Measurements from ENCODE around the gene BOLA3.
"Not testable (repeated sequence)": the region's sequence is repeated elsewhere in the genome, so short reads cannot be mapped to it uniquely, and the experiment has no call there.

BOLA3 gene

DNA sequence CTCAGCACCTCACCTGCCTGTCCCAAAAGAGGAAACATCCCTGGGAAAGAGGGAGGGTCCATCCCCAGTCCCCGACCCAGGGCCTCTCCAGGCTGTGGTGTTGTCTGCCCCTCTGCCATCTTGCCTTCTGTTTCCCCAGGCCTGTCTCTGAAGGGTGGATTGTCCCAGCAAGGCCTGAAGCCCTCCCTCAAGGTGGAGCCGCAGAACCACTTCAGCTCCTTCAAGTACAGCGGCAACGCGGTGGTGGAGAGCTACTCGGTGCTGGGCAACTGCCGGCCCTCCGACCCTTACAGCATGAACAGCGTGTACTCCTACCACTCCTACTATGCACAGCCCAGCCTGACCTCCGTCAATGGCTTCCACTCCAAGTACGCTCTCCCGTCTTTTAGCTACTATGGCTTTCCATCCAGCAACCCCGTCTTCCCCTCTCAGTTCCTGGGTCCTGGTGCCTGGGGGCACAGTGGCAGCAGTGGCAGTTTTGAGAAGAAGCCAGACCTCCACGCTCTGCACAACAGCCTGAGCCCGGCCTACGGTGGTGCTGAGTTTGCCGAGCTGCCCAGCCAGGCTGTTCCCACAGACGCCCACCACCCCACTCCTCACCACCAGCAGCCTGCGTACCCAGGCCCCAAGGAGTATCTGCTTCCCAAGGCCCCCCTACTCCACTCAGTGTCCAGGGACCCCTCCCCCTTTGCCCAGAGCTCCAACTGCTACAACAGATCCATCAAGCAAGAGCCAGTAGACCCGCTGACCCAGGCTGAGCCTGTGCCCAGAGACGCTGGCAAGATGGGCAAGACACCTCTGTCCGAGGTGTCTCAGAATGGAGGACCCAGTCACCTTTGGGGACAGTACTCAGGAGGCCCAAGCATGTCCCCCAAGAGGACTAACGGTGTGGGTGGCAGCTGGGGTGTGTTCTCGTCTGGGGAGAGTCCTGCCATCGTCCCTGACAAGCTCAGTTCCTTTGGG, 47.2 kb downstream of the BOLA3 start:
- no peaks in the 10 kb centered on the region for H3K27me3 Mint-ChIP-seq
- no peaks in the 10 kb centered on the region for H3K9me3 Mint-ChIP-seq (ENCODE audit: low read depth)
- no peaks in the 10 kb centered on the region for H3K4me1 Mint-ChIP-seq (ENCODE audit: low read depth)
- H3K27ac Mint-ChIP-seq, result no peak overlapping the region
- peaks cover 3% of the 10 kb centered on the region for H3K36me3 Mint-ChIP-seq
- H3K4me3 Mint-ChIP-seq, result no peak overlapping the region

DNA sequence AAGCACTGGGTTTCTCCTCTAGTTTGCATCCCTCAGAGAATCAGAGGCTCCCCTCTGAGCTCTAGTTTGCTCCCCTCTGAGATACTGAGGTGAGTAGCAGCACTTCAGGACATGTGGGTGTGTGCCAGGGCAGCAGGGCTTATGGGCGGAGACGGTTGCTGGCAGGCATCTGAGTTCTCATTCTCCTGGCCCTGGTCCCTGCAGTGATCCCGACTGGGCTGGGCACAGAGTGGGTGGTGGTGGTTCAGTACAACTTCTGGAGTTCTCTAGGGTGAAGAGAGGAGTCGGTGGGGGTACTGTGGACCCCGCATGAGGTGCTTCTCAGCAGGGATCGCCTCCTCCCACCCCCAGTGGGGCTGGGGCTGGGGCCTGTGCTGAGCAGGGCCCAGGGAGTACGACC, 47.9 kb downstream of the BOLA3 start:
- Mint-ChIP-seq H3K4me1 (ENCODE audit: low read depth) (no peaks in the 10 kb centered on the region), H3K9me3 (ENCODE audit: low read depth) (no peaks in the 10 kb centered on the region), H3K36me3 (peaks cover 3% of the 10 kb centered on the region), H3K27ac (no peak overlapping the region), H3K4me3 (no peak overlapping the region), H3K27me3 (no peaks in the 10 kb centered on the region)

DNA sequence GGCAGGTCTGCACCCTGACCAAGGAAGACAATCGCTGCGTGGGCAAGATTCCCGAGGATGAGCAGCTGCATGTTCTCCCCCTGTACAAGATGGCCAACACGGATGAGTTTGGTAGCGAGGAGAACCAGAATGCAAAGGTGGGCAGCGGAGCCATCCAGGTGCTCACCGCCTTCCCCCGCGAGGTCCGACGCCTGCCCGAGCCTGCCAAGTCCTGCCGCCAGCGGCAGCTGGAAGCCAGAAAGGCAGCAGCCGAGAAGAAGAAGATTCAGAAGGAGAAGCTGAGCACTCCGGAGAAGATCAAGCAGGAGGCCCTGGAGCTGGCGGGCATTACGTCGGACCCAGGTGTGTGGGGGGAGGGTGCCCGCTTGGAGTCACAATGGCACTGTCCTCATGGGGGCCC, 48.4 kb downstream of the BOLA3 start:
- Mint-ChIP-seq H3K27ac (no peak overlapping the region), H3K9me3 (ENCODE audit: low read depth) (no peaks in the 10 kb centered on the region), H3K36me3 (peaks cover 3% of the 10 kb centered on the region), H3K4me1 (ENCODE audit: low read depth) (no peaks in the 10 kb centered on the region), H3K4me3 (no peak overlapping the region), H3K27me3 (no peaks in the 10 kb centered on the region)

DNA sequence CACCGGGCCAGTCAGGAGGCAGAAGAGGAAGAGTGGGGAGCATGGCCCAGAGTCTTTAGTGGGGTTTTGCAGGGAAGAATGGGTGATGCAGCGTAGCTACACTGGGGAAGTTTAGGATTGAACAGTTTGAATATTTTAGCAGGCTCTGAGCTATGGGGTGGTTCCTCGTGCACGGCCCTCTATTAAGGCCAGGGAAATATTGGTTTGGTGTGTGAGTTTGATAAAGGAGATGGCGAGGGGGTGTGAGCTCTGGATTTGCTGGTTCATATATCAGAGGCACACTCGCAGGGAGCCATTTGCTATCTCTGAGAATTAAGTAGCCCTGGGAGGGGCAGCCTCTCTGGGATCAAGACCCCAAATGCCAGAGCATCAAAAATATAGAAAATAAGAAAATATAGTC, 50.1 kb downstream of the BOLA3 start:
- H3K4me3 Mint-ChIP-seq, result no peak overlapping the region

DNA sequence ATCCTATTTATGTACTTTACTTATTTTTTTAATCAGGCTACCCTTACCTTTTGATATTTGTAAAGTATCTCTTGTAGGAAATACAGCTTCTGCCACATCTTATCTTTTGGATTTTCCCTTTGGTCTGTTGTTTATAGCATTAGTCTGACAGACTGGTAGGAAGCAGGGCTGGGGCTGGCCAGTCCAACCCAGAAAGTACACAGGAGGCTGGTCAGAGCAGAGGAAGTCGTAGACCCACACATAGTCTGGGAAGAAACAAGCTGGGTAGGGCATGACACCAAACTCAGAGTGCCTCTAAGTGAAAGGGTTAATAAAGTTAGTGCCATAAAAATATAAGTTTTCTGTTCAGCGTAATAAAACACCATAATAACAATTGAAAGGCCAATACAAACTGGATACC, 51.7 kb downstream of the BOLA3 start:
- H3K36me3 Mint-ChIP-seq, result peaks cover 7% of the 10 kb centered on the region
- H3K4me1 Mint-ChIP-seq (ENCODE audit: low read depth), result no peaks in the 10 kb centered on the region
- no peak overlapping the region for H3K4me3 Mint-ChIP-seq
- H3K27me3 Mint-ChIP-seq, result no peaks in the 10 kb centered on the region
- H3K27ac Mint-ChIP-seq, result peak overlapping the region; percentile 50
- H3K9me3 Mint-ChIP-seq (ENCODE audit: low read depth), result no peaks in the 10 kb centered on the region

More for the DNA sequence above, 50.1 kb downstream of the BOLA3 start:
- Mint-ChIP-seq H3K27ac (no peak overlapping the region), H3K4me1 (ENCODE audit: low read depth) (no peaks in the 10 kb centered on the region), H3K36me3 (peaks cover 7% of the 10 kb centered on the region), H3K27me3 (no peaks in the 10 kb centered on the region), H3K9me3 (ENCODE audit: low read depth) (no peaks in the 10 kb centered on the region)

DNA sequence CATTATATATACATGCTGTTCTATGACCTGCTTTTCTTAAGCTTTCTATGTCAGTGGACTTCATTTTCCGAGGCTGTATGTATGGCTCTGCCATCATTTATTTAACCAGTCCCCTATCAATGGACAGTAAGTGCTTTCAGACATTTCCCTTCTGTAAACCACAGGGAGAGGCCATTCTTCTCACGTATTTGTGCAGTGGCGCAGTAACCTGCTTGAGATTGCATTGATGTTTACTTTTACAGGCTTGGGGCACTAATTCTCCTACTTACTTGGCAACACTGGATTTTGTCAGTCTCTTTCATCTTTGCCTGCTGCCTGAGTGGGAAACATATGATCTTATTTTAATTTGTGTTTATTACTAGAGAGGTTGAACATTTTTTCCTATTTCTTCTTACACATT, 52.1 kb downstream of the BOLA3 start:
- Mint-ChIP-seq H3K9me3 (ENCODE audit: low read depth) (no peaks in the 10 kb centered on the region), H3K36me3 (peaks cover 7% of the 10 kb centered on the region), H3K4me1 (ENCODE audit: low read depth) (no peaks in the 10 kb centered on the region), H3K27me3 (no peaks in the 10 kb centered on the region), H3K4me3 (no peak overlapping the region), H3K27ac (peak overlapping the region; percentile 50)

DNA sequence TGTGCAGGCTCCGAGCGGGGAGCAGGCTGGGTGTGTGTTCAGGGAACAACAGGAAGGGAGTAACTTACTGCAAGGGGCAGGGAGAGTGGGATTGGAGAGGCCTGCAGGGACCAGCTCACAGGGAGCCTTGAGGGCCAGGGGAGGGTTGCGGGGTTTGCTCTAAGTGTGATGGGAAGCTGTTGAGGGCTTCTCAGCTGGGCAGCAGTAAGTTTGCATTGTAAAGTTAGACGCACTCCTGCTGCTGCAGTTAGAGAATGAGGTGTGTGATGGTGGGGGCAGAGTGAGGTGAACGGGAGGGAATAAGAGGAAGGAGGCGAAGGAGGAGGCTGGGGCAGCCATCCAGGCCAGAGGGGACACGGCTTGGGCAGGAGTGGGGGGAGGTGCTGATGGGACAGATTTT, 53.4 kb downstream of the BOLA3 start:
- Mint-ChIP-seq H3K27me3 (no peaks in the 10 kb centered on the region), H3K4me3 (no peak overlapping the region), H3K4me1 (ENCODE audit: low read depth) (no peaks in the 10 kb centered on the region), H3K27ac (peak overlapping the region; percentile 46), H3K9me3 (ENCODE audit: low read depth) (no peaks in the 10 kb centered on the region), H3K36me3 (peaks cover 7% of the 10 kb centered on the region)

DNA sequence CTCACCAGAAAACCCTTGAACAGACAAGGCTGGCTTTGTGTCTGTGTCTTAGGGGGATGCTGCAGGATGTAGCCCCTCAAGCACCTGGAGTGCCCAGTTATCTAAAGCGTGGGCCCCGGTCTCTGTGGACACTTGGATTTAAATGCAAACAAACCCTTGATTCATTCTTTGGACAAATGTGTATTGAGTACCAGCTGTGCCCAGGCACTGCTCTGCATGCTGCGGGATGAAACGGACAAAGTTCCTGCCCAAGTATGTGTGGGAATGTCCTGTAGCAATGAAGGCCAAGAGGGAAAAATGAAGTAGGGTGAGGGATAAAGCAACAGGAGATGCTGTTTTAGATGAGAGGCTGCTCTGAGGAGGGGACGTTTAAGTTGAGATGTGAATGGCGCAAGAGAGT, 53.9 kb downstream of the BOLA3 start:
- Mint-ChIP-seq H3K4me3 (no peak overlapping the region), H3K27ac (peak overlapping the region; percentile 46), H3K27me3 (no peaks in the 10 kb centered on the region), H3K36me3 (peaks cover 7% of the 10 kb centered on the region), H3K9me3 (ENCODE audit: low read depth) (no peaks in the 10 kb centered on the region), H3K4me1 (ENCODE audit: low read depth) (no peaks in the 10 kb centered on the region)

DNA sequence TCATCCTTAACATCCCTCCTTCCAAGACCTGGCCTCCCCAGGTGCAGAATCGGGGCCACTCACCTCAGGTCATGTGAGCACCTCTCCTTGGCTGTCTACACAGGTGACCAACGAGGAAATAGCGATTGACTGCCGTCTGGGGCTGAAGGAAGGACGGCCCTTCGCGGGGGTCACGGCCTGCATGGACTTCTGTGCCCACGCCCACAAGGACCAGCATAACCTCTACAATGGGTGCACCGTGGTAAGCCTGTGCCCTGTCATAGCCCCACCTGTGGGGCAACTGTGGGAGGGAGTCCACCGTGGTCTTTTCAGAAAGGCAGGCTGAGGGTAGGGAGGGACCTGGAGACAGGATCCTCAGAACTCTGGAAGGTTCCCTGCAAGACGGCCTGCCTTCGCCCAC, 54.3 kb downstream of the BOLA3 start:
- Mint-ChIP-seq H3K4me1 (ENCODE audit: low read depth) (no peaks in the 10 kb centered on the region), H3K36me3 (peaks cover 7% of the 10 kb centered on the region), H3K27me3 (no peaks in the 10 kb centered on the region), H3K4me3 (no peak overlapping the region), H3K9me3 (ENCODE audit: low read depth) (no peaks in the 10 kb centered on the region), H3K27ac (no peak overlapping the region)

DNA sequence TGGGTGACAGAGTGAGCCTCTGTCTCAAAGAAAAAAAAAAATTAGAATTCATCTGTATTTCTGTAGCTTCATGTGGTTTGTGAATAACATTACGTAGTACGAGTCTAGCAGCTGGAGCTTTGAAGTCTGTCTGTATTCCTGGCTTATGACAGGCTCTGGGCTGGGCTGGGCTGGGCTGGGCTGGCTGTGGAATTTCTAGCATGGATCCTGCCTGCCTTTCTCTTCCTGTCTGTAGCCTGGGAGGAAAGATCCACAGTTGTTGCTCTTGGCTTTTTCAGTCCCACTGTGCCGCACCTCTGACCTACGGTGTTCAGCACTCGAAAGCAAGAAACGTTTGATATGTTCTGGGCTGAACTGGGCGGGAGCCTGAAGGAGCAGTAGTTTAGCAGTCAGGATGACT, 55.4 kb downstream of the BOLA3 start:
- Mint-ChIP-seq H3K36me3 (peaks cover 7% of the 10 kb centered on the region), H3K9me3 (ENCODE audit: low read depth) (no peaks in the 10 kb centered on the region), H3K4me3 (no peak overlapping the region), H3K4me1 (ENCODE audit: low read depth) (no peaks in the 10 kb centered on the region), H3K27ac (no peak overlapping the region), H3K27me3 (no peaks in the 10 kb centered on the region)

DNA sequence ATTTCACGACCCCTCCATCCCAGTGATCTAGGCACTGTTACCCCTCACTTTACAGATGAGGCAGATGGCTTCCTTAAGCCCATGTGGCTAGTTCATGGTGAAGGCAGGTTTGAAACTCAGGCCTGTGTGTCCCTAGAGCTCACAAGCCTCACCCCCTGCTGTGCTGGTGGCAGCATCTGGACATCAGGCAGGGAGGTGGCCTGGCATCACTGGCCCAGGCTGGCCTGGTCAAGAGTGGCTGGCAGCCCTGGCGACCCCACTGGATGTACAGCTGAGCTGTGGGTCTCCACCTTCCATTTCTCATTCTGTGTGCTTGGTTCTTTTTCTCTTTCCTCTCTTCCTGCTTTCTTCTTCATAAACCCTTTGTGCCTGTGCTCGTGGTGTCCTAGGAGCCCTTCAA, 56.3 kb downstream of the BOLA3 start:
- peaks cover 7% of the 10 kb centered on the region for H3K36me3 Mint-ChIP-seq

DNA sequence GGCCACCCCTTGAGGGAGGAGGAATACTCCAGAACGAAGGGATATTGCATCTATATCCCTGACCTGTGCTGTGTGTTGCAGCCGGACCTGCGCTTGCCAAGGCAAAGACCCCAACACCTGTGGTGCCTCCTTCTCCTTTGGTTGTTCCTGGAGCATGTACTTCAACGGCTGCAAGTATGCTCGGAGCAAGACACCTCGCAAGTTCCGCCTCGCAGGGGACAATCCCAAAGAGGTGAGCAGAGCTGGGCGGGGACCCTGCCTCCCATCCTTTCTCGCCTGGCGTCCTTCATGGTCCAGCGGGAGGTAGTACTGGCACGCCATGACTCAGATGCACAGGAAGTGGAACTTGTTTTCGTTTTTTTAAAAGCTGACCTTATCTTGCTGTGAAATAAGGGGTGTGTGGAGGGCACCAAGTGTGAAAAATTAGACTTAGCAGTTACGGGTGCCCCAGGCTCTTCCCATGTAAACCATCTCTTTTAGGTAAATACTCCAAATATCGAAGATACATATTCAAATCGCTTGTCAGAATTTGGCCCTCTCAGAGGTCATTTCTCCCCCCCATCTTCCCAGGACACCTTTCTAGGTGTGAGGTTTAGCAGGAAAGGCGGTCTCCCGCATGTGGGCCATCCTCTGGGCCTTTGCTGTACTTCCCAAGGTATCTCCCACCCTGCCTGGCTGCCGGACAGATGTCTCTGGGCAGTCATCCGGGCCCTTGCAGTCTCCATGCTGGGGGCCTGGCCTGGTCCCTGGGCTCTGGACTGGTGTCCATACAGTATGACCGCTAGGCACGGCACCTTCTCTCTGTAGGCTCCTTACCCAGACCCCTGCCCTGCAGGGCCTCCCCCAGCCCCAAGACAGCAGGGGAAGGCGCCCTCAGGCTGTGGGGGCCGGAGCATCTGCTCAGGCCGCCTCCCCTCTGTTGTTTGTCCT, 57.6 kb downstream of the BOLA3 start:
- Mint-ChIP-seq H3K27ac (no peak overlapping the region), H3K4me1 (ENCODE audit: low read depth) (no peaks in the 10 kb centered on the region), H3K9me3 (ENCODE audit: low read depth) (no peaks in the 10 kb centered on the region), H3K27me3 (no peaks in the 10 kb centered on the region), H3K36me3 (peaks cover 3% of the 10 kb centered on the region), H3K4me3 (no peak overlapping the region)

More for the DNA sequence above, 56.3 kb downstream of the BOLA3 start:
- H3K27me3 Mint-ChIP-seq, result no peaks in the 10 kb centered on the region
- no peaks in the 10 kb centered on the region for H3K9me3 Mint-ChIP-seq (ENCODE audit: low read depth)
- H3K4me1 Mint-ChIP-seq (ENCODE audit: low read depth), result no peaks in the 10 kb centered on the region
- H3K27ac Mint-ChIP-seq, result no peak overlapping the region
- no peak overlapping the region for H3K4me3 Mint-ChIP-seq

DNA sequence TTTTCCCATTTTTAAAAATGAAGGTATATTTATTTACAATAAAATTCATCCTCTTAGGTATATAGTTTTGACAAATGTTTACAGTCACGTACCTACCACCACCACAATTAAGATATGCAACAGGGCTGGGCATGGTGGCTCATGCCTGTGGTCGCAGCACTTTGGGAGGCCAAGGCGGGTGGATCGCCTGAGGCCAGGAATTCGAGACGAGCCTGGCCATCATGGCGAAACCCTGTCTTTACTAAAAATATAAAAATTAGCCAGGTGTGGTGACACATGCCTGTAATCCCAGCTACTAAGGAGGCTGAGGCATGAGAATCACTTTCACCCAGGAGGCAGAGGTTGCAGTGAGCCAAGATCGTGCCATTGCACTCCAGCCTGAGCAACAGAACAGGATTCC, 59.0 kb downstream of the BOLA3 start:
- not testable (repeated sequence) for H3K4me1 Mint-ChIP-seq (ENCODE audit: low read depth); H3K36me3 Mint-ChIP-seq; H3K27me3 Mint-ChIP-seq; H3K27ac Mint-ChIP-seq; H3K9me3 Mint-ChIP-seq (ENCODE audit: low read depth); H3K4me3 Mint-ChIP-seq

DNA sequence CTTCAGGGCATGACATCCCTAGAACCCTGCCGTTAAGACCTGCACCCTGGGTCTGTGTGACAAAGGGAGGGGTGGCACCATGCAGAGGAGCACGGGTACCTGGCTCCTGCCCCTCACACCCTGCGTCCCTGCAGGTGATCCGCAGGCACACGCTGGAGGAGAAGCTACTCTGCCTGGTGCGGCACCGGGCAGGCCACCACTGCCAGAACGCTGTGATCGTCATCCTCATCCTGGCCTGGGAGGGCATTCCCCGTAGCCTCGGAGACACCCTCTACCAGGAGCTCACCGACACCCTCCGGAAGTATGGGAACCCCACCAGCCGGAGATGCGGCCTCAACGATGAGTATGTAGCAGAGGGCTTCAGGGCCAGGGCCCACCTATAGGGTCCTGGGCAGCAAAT, 60.0 kb downstream of the BOLA3 start:
- no peaks in the 10 kb centered on the region for H3K9me3 Mint-ChIP-seq (ENCODE audit: low read depth)
- no peaks in the 10 kb centered on the region for H3K36me3 Mint-ChIP-seq
- no peaks in the 10 kb centered on the region for H3K27me3 Mint-ChIP-seq
- H3K27ac Mint-ChIP-seq, result no peak overlapping the region
- H3K4me3 Mint-ChIP-seq, result no peak overlapping the region
- no peaks in the 10 kb centered on the region for H3K4me1 Mint-ChIP-seq (ENCODE audit: low read depth)

DNA sequence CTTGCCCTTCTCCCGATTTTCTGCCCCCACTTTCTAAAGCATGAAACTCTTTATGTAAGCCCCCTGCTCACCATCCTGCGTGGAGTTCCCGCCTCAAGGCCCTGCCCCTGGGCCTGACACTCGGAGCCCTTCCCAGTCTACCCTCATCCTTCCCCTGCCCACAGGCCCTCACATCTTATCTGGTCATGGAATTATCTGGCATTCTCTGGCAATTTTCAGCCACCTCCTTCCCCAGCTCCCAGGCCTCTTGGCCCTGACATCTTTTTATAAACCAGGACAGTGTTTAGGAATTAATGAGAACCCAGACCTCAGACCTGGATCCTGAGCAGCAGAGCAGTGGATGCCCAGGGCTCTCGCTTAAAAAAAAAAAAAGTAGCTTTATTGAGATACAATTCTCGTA, 61.7 kb downstream of the BOLA3 start:
- peak overlapping the region; percentile 22 for H3K27ac Mint-ChIP-seq
- peaks cover 2% of the 10 kb centered on the region for H3K4me1 Mint-ChIP-seq (ENCODE audit: low read depth)
- H3K36me3 Mint-ChIP-seq, result peaks cover 2% of the 10 kb centered on the region
- no peaks in the 10 kb centered on the region for H3K27me3 Mint-ChIP-seq
- no peak overlapping the region for H3K4me3 Mint-ChIP-seq
- H3K9me3 Mint-ChIP-seq (ENCODE audit: low read depth), result no peaks in the 10 kb centered on the region

Measured in activated naive CD8-positive, alpha-beta T cell (primary cell).